Measurements from ENCODE around the gene SLC18B1.

- TF ChIP-seq POLR2A (IDR thresholded peaks at IDR 0.05; ENCODE audit: control extremely low read depth in 1 of 2, low read depth in 2 of 2, low read length in 2 of 2) (no peak), EZH2 (IDR thresholded peaks at IDR 0.05; ENCODE audit: low read depth, low read length, severe bottlenecking) (no peak), POLR2AphosphoS5 (IDR thresholded peaks at IDR 0.05; ENCODE audit: low read depth, low read length) (no peak), ATF2 (IDR thresholded peaks at IDR 0.05; ENCODE audit: low read length) (no peak), RBBP5 (IDR thresholded peaks at IDR 0.05; ENCODE audit: borderline replicate concordance, low read depth, low read length) (no peak), EP300 (IDR thresholded peaks at IDR 0.05; ENCODE audit: borderline replicate concordance in 1 of 2, low read depth in 2 of 2, low read length in 2 of 2) (no peak), SRF (IDR thresholded peaks at IDR 0.05; ENCODE audit: low read depth, low read length) (no peak), JUND (IDR thresholded peaks at IDR 0.05; ENCODE audit: low read length) (no peak), CTCF (IDR thresholded peaks at IDR 0.05; ENCODE audit: control extremely low read depth in 1 of 3, insufficient read depth in 1 of 3, low read depth in 1 of 3, low read length in 3 of 3) (no peak), CBX8 (IDR thresholded peaks at IDR 0.05; ENCODE audit: borderline replicate concordance, low read depth, low read length) (no peak), TAF1 (IDR thresholded peaks at IDR 0.05; ENCODE audit: low read depth, low read length) (no peak)
Measured at GRCh38 chr6:132751828-132752227, 46.6 kb downstream of the SLC18B1 start.

All from H1 (cell line).